ENCODE results near the gene MED25.

MED25 gene

DNA sequence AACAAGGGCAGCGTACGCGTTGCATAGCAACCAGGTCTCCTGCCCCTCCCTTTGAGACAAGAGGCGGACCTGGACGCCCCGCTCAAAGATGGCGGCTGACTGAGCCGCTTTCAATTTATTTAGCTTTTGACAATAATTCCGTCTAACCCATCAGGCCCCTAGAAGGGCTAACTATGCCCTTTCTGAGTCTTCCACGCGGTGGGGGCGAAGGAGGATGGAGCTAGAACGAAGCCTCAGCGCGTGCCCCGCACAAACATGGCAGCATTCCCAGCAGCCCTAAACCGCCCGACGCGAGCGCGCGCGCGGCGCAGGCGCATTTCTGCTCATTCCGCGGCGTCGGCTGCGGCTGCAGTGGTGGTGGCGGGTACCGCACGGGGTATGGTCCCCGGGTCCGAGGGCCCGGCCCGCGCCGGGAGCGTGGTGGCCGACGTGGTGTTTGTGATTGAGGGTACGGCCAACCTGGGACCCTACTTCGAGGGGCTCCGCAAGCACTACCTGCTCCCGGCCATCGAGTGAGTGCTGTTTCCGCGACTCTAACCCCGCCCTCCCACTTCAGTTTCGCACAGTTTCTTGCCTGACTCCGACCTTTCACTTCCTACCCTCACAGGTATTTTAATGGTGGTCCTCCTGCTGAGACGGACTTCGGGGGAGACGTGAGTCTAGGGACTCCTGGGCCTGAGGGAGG, at the start of gene MED25:
Gene MED25 (plus strand): TSS at position 326 of the 685 bp plus-strand sequence. CDS start 53 bp downstream, at position 379.
- DNase-seq: peak; percentile 83

DNA sequence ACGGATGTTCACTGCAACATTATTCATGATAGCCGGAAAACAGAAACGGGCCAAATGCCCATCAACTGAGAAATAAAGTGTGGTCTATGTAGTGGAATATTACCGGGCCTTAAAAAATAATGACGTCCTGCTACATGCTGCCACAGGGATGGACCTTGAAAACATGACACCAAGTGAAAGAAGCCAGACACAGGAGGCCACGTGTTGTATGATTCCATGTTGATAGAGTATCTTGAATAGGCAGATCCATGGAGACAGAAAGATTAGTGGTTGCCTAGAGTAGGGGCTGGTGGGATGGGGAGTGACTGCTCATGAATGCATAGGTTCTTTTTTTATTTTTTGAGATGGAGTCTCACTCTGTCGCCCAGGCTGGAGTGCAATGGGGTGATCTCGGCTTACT, 47.6 kb upstream of the MED25 start:
- no peak for DNase-seq

DNA sequence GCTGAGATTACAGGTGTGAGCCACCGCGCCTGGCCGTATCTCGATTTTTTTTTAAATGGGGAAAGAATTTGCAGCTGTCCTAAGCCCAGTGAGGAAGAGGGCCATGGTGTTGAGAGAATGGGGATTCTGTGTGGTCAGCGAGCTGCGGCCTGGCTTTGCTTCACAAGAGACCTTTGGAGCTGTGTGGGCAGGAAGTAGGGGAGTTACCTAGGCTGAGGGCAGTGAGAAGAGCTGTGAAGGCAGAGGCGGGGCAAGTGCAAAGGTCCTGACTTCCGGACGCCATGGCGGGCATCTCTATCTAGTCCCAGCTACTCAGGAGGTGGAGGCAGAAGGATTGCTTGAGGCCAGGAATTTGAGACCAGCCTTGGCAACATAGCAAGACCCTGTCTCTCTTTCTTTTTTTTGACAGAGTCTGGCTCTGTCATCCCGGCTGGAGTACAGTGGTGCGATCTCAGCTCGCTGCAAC, 46.4 kb upstream of the MED25 start:
- no peak for DNase-seq

DNA sequence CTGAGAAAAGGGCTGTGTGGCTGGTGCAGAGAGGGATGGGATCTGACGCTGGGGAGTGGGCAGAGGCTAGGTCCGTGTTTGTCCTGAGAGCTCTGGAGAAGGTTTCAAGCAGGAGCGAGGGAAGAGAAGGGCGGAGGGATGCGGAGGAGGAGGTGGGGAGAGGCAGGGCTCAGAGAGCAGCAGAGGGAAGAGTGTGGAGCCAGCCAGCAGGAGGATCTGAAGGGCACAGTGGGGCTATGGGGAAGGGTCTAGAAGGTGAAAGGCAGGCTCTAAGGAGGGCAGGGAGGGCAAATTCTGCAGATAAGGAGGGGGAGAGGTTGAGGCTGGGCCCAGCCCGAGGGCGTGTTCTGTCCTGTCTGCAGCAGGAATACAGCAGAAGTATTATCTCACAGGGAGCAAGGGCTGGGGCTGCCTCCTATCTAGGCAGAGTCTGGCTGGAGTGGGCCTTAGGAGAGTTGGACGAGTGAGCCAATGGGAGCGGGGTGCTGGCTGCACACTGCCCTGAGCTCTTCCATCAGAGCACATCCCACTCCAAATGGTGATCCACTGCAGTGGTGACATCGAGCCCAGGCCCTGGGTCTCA, 45.1 kb upstream of the MED25 start:
- DNase-seq: no peak

DNA sequence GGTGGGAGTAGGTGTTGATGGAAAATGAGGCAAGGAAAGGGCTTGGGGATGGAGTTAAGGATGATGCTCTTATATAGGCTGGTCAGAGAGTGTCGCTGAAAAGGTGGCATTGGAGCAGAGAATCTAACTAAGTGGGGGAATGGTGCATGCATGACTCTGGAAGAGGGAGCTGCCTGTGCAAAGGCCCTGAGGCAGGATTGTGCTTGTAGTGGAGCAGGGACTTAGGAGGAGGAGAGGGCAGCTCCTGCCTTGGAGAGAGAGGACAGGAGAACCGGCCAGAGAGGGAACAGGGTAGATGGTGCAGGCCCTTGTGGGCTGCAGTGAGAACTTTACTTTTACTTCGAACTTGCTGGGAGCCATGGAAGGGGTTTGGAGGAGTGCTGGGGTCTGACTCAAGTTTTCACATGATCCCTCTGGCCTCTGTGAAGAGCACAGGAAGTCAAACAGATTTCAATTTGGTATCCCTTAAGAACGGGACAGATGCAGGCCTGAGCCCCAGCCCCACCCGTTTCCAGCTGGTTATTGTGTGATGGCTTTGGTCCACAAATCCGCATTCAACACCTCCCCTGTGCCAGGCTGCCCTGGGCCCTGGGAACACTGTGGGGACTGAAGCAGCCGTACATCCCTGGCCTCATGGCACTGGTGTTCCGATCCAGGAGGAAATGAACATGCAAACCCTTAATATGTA, 44.3 kb upstream of the MED25 start:
- DNase-seq: no peak

DNA sequence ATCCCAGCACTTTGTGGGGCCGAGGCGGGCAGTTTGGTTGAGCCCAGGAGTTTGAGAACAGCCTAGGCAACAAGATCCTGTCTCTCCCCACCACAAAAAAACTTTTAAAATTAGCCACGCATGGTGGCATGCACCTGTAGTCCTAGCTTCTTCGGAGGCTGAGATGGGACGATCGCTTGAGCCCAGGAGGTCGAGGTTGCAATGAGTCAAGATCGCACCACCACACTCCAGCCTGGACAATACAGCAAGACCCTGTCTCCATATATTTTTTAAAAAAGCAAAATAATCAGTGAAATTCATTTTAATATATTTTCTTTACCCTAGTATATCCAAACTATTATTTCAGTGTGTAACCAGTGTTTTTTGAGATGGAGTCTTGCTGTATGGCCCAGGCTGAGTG, 43.1 kb upstream of the MED25 start:
- DNase-seq: no peak

DNA sequence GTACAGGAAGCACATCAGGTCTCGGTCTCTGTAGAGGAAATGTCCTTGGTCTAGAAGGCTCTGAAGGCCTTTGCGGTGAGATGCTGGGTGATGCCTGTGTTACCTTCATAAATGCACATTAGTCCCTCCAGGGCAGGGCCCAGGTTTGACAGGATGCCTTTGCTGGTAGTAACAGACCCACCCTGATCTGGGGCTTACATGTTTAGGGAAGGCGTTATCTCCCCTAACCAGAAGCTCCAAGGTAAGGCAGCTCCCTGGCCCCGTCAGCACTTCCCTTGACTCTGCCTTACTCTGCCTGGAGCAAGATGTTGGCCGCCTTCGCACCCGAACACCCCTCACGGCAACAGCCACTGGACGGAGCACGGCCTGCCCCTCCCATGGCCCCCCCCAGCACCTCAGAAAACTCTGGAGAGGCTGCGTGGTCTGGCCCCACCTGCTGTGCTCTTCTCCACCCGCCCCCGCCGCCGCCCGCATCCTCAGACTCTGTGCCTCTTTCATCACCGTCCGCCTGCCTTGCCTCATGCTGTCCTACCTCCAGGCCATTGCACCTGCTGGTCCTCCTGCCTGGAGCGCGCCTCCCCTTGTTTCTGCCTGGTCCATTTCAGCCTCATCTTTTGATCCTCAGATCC, 42.2 kb upstream of the MED25 start:
- DNase-seq: no peak

DNA sequence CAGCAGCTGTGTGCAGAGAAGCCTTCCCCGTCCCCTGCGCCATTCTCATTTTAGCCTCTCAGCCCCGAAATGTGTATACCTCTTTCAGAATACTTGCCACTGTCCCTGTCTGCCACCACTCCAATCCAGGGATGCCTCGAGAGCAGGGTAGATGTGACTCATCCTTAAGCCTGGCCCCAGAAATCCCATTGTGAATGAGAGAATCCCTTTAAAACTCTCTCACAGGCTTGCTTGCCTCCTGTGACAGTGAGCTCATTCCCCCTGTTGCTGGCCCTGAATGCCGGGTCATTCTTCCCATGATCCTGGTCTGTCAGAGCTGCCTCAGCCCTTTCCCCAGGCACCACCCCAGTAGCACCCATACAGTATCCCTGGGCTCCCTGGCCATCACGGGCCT, 41.7 kb upstream of the MED25 start:
- no peak for DNase-seq

DNA sequence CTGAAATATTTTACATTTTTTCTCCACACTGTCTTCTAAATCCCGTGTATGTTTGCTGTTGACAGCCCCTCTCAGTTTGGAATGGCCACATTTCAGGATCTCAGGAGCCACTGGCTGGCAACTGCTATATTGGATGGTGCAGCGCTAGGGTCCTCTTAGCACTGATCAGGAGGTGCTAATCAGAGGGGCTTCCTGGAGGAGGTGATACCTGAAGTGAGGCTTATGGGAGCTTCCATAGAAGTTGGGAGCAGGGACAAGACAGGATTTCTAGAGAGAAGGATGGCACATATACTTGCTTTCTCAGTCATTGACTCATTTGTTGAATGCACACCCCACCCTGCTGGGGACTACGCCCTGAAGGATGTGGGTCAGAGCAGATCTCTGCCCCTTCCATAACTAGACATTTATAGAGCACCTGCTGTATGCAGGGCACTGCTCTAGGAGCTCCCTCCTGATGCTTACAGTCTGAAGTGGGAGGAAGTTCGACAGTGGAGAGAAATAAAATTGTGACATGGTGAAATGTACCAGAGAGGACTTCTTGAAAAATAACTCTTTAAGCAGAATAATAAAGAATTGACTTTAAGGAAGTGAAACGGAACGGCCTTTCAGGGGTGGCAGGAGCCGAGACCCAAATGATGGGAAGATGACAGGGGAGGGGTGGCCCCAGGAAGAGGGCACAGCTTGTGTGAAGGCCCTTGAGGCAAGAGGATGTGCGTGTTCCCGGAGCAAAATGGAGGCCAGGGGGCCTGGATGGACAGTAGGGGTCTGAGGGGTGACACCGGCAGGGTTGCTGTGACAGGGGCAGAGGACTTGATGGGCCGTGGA, 38.1 kb upstream of the MED25 start:
- no peak for DNase-seq

DNA sequence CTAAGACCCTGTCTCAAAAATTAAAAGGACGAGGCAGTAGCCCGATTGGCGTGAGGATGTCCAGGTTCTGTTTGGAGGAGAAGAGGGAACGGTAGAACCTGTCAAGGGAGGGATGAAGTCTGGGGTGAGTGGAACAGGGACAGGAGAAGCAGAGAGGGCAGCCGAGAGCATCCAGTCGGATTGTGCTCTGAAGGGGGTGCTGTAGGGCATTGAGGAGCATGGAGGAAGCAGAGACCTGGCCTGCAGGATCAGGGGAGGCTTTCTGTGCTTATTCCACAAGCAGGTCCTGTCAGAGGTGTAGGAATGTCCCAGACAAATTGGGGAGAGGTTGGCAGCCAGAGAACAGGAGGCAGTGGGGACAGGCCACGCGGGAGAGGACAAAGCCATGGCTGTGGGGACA, 37.2 kb upstream of the MED25 start:
- no peak for DNase-seq

DNA sequence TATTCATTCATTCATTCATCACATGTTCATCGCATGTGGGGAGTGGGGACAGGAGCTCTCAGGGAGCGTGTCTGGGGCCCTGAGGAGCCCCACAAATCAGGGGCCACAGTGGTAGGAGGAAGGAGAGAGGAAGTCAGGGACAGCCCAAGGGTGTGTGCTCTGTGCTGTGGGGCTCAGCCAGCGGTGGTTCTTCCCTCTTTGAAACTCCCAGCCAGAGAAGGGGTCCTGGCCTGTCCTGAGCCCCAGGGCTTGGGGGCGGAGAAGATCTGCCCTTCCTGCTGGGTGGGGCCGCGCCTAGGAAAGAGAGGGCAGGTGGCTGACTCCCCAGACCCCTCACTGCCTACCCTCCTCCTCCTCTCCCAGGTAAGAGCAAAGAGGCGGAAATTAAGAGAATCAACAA, 36.7 kb upstream of the MED25 start:
- DNase-seq: no peak

DNA sequence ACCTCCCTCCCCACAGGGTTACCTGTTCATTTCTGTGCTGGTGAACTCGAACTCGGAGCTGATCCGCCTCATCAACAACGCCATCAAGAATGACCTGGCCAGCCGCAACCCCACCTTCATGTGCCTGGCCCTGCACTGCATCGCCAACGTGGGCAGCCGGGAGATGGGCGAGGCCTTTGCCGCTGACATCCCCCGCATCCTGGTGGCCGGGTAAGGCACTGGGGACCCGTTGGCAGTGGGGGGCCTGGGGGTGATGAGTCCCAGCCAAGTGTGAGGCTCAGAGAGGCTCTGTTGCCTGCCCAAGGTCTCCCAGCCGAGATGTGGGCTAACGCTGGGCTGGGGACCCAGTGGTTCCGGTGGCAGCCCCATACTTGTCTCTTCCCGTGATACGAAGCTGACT, 35.6 kb upstream of the MED25 start:
- DNase-seq: no peak

DNA sequence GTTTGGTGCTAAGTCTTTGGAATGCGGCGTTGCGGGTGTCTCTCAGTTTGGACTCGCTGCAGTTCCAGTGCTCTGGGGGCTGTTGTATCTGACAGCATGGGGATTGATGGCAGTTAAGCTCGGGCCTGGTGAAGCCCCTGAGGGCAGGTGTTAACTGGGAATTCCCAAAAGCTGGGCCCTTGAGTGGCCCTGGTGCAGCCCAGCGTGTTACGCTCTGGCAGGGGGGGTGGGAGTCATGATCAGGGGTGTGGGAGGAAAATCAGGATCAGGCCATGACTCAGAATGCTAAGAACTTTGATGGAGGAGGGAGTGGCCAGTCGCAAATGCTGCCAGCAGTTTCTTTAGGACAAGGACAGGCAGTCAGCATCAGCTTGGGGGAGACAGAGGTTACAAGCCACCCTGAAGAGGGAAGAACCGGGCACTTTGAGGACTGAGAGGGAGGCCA, 31.7 kb upstream of the MED25 start:
- peak; percentile 73 for DNase-seq

DNA sequence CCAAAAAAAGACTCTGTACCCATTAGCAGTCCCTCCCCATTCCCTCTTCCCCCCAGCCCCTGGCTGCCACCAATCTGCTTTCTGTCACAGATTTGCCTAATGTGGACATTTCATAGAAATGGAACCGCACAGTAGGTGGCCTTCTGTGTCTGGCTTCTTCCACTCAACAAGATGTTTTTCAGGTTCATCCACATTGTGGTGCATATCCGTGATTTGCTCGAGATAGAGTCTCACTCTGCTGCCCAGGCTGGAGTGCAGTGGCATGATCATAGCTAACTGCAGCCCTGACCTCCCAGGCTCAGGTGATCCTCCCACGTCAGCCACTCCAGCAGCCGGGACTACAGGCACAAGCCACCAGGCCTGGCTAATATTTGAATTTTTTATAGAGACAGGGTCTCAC, 30.3 kb upstream of the MED25 start:
- DNase-seq: no peak

DNA sequence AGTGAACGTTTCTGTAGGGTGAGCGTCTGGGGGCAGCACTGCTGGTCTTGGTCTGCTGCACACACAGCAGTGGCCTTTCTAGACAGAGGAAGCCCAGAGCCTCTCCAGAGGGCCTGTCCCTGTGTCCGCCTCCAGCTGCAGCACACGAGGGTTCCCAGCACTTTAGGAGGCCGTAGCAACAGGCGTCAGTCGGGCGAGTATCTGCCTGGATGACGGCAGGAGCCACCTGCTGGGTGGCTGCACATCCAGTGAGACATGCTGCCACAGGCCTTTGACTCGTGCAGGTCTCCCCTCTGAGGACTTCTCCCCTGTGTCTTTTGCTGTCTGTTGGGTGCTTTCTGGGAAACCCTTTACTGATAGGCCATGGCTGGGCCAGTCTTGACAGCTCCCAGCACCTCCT, 29.2 kb upstream of the MED25 start:
- DNase-seq: no peak

DNA sequence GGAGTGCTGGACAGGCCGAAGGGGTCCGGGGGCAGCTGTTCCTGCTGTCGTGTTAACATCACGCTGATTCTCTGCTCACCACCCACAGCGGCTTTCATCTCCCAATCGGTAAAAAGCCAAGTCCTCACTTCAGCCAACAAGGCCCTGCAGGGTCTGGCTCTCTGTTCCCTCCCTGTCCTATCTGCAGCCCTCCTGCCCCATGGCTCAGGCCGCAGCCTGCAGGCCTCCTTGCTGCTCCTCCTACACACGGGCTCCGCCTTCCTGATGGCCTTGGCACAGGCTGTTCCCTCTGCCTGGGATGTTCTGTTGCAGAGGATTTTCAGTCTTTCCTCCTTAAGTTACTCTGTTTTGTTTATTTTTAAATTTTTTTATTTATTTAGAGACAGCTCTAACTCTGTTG, 27.2 kb upstream of the MED25 start:
- no peak for DNase-seq

DNA sequence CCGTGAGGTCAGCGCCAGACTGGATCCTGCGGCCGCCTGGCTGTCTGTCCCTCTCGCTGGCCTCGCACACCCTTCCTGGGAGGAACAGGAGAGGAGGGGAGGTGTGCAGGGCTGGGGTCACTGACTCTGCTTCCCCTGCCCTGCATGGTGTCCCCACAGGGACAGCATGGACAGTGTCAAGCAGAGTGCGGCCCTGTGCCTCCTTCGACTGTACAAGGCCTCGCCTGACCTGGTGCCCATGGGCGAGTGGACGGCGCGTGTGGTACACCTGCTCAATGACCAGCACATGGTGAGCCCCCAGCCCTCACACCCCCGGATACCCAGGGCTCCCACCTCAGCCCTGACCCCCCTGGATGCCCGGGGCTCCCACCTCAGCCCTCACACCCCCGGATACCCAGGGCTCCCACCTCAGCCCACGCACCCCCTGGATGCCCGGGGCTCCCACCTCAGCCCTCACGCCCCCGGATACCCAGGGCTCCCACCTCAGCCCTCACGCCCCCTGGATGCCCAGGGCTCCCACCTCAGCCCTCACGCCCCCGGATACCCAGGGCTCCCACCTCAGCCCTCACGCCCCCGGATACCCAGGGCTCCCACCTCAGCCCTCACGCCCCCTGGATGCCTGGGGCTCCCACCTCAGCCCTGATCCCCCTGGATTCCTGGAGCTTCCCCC, 26.2 kb upstream of the MED25 start:
- no peak for DNase-seq

DNA sequence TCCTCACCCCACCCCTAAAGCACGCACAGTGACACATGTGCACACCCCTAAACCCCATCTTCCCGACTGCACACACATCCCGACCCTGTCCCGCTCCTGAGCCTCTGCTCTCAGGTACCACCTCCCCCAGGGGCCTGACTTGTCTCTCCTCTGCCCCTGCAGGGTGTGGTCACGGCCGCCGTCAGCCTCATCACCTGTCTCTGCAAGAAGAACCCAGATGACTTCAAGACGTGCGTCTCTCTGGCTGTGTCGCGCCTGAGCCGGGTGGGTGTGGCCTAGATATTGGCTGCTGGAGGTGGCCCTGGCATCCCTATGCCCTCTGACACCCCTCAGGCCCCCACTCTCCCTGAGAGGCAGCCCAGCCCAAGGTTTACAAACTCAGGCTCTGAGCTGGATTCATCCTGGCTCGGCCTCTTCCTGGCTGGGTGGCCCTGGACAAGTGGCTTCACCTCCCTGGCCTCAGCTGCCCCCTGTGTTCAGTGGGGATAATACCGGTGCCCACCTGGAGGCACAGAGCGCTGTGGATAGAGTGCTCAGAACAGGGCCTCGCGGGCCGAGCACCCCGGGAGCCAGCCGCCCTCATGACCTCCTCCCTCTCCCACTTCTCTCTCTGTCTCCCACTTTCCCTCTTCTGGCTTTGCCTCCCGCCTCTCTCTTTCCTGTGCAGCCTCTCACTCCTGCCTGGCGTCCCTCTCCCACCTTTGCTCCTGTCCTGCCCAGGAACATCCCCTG, 25.1 kb upstream of the MED25 start:
- no peak for DNase-seq

DNA sequence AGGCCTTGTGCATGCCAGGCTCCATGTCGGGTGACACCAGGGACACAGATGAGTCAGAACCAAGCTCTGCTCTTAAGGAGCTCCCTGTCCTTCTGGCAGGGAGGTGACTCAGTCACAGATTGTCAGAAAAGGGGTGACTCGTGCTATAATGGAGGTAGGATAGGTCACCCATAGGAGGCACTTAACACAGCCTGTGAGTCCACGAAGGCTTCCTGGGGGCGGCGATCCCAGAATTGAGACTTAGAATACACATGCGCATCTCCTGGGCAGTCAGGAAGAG, 24.6 kb upstream of the MED25 start:
- peak; percentile 63 for DNase-seq

DNA sequence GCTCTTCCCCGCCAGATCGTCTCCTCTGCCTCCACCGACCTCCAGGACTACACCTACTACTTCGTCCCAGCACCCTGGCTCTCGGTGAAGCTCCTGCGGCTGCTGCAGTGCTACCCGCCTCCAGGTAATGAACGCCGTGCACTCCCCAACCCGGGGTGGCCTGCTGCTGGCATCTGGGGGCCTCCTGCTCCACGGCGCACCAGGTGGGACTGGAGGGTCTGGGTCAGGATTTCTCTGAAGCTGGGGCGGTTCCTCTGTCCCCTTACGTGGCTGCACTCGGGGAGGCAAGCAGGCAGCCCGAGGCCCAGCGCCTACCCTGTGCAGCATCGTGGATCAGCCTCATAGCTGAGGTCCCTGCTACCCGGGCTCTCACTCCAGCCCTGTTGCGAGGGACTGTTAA, 22.5 kb upstream of the MED25 start:
- DNase-seq: no peak

DNA sequence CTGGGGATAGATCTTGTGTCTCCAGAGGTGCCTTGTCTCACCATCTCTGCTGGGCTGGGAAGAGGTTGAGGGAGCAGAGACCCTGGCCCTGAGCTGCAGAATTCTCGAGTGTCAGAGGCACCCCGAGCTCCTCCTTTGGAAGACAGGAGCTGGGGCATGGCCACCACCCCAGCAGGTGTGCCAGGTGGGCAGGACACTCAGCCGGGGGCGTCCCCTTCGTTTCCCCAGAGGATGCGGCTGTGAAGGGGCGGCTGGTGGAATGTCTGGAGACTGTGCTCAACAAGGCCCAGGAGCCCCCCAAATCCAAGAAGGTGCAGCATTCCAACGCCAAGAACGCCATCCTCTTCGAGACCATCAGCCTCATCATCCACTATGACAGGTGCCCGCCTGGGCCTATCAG, 19.5 kb upstream of the MED25 start:
- no peak for DNase-seq

DNA sequence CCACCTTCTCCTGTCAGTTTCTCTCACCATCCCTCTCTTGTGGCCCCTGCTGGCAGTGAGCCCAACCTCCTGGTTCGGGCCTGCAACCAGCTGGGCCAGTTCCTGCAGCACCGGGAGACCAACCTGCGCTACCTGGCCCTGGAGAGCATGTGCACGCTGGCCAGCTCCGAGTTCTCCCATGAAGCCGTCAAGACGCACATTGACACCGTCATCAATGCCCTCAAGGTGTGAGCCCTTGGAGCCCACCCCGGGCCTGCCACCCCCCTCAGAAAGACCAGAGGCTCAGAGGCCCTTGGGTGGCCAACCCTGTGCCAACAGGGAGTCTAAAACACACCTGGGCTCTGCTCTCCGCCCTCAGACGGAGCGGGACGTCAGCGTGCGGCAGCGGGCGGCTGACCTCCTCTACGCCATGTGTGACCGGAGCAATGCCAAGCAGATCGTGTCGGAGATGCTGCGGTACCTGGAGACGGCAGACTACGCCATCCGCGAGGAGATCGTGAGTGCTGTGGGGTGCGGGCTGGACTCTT, 18.8 kb upstream of the MED25 start:
- no peak for DNase-seq

Data from EL (cell line).